ENCODE data around the gene HOMER2.

GRCh38 chr15:82972990-82973389 lies 20.5 kb upstream of the HOMER2 start:
- TF ChIP-seq POLR2A (IDR thresholded peaks at IDR 0.05; ENCODE audit: low read length) (no peak), GATA1 (IDR thresholded peaks at IDR 0.05; ENCODE audit: low read depth, low read length) (no peak)
